Iris pigment epithelial cell (primary cell): Measurements from ENCODE around the gene MRNIP.
"Not testable (repeated sequence)": the region's sequence is repeated elsewhere in the genome, so short reads cannot be mapped to it uniquely, and the experiment has no call there.

Source experiments
- DNase-seq: peaks from one replicate; pipeline ENCODE4 v3.0.0-alpha.2; 2011; ENCODE audit warnings: low read depth

Gene MRNIP

GRCh38 chr5:179792612-179793467 lies 65.8 kb downstream of the MRNIP start:
- no peak for DNase-seq

DNA sequence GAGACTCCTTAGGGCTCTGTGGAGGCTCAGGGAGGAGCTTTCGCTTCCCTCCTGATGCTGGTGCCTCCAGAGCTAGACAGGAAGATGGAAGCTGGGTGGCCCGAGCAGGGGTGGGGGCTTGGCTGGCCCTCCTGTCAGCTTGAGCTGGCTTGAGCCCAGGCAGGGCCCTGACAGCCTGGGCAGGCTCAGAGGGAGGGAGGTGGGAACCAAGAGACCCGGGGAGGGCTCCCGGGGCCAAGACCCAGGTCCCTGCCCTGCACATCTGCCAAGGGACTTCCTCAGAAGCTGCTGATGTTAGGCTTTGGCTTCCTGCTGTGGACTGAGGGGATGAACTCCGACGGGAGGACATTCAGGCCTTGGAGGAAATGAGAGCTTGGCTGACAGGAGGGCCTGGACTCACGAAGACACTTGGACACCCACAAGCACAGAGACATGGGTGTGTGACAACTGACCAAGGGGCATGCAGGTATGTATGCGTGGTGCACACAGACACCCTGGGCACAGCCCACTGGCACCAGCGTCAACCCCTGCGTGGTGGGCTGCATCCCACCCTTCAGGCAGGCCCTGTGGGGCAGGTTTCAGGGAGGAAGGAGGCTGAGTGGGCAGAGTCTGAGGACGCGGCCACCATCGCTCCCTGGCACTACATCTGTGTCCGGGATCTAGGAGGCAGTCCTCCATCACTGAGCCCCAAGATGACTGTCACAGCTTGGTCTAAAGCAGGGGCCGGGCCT lies 66.6 kb downstream of the MRNIP start:
- no peak for DNase-seq

DNA sequence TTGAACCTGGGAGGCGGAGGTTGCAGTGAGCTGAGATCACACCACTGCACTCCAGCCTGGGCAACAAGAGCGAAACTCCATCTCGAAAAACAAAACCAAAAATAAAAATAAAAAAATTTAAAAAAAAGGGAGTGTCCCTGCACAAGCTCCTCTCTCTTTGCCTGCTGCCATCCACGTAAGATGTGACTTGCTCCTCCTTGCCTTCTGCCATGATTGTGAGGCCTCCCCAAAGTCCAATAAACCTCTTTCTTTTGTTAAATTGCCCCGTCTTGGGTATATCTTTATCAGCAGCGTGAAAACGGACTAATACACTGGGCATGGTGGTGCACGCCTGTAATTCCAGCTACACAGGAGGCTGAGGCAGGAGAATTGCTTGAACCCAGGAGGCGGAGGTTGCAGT lies 69.3 kb downstream of the MRNIP start:
- not testable (repeated sequence) for DNase-seq

DNA sequence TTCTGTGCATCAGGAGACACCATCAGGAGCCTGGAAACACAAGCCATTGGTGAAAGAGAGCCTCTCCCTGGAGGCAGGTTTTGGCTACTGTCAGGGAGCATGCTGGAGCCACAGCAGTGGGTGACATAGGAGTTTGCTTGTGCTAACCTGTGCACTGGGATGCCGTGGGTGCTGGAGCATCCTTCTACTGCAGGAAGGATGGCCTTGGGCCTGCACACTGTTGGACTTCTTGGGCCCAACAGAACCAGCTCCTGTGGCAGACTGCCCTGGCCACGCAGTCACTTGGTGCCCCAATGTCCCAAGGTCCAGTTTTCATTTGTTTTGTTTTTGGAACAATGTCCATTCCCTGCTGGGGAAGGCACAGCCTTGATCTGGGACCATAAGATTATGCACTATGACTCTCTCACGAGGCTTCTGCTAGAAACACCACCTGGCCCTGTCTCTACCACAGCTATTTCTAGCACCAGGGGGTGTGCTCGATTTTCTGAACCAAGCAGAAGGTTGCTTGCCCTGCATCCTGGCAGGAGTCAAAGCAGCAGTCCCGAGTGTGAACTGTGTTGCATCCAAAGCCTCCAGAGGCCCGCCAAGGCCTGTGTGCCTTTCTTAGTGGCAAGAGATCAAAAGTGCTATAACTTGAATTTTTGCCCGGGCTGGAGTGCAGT lies 70.3 kb downstream of the MRNIP start:
- DNase-seq = no peak
